Measurements from ENCODE around the gene TMC5. TPM values are rescaled to one million over a fixed set of nuclear protein-coding genes. Genes with fewer than 3 reads are reported as not detected.

Gene TMC5
- total RNA-seq, 3 donors from 2014 or later: 0.58 TPM; not detected in 2

DNA sequence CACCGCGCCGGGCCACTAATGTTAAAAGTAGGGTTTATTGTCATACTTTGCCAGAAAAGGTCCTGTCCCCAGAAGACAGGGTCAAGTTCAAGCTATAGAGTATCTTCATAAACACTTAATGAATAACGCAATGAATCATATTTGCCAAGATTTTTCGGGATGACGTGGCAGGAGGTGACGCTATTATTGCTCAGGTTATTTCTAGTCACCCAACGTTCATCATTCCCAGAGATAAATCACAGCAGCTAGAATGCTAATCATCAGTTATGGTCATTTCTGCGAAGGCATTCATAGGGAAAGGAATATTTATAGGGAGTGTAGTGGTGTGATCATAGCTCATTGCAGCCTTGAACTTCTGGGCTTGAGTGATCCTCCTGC is 2.0 kb downstream of the TMC5 start:
- DNase-seq (no peak), ATAC-seq (no peak)
- peaks cover 4% of the 10 kb centered on the region for H3K9me3 Mint-ChIP-seq
- no peaks in the 10 kb centered on the region for H3K4me1 Mint-ChIP-seq (ENCODE audit: low read depth)
- peaks cover 2% of the 10 kb centered on the region for H3K36me3 Mint-ChIP-seq (ENCODE audit: insufficient read depth)
- no peak overlapping the region for H3K4me3 Mint-ChIP-seq
- peaks cover 14% of the 10 kb centered on the region for H3K27me3 Mint-ChIP-seq (ENCODE audit: low read depth)

- no peak overlapping the region for H3K4me3 Mint-ChIP-seq
- H3K27me3 Mint-ChIP-seq (ENCODE audit: low read depth): peaks cover 4% of the 10 kb centered on the region
- ATAC-seq: no peak
- peaks cover 4% of the 10 kb centered on the region for H3K9me3 Mint-ChIP-seq
- H3K36me3 Mint-ChIP-seq (ENCODE audit: insufficient read depth): no peaks in the 10 kb centered on the region
- no peaks in the 10 kb centered on the region for H3K4me1 Mint-ChIP-seq (ENCODE audit: low read depth)
- DNase-seq: no peak
Measured at GRCh38 chr16:19424478-19424877, 6.8 kb downstream of the TMC5 start.

- Mint-ChIP-seq H3K27me3 (ENCODE audit: low read depth) (peaks cover 4% of the 10 kb centered on the region), H3K36me3 (ENCODE audit: insufficient read depth) (no peaks in the 10 kb centered on the region), H3K4me1 (ENCODE audit: low read depth) (no peaks in the 10 kb centered on the region), H3K4me3 (no peak overlapping the region), H3K9me3 (no peaks in the 10 kb centered on the region)
- no peak for ATAC-seq
- DNase-seq: no peak
Measured at GRCh38 chr16:19430345-19430744, 12.7 kb downstream of the TMC5 start.

- DNase-seq (no peak), ATAC-seq (no peak)
- Mint-ChIP-seq H3K9me3 (no peaks in the 10 kb centered on the region), H3K4me3 (no peak overlapping the region), H3K4me1 (ENCODE audit: low read depth) (no peaks in the 10 kb centered on the region), H3K36me3 (ENCODE audit: insufficient read depth) (no peaks in the 10 kb centered on the region), H3K27me3 (ENCODE audit: low read depth) (peaks cover 4% of the 10 kb centered on the region)
Measured at GRCh38 chr16:19431636-19432340, 14.1 kb downstream of the TMC5 start.

DNA sequence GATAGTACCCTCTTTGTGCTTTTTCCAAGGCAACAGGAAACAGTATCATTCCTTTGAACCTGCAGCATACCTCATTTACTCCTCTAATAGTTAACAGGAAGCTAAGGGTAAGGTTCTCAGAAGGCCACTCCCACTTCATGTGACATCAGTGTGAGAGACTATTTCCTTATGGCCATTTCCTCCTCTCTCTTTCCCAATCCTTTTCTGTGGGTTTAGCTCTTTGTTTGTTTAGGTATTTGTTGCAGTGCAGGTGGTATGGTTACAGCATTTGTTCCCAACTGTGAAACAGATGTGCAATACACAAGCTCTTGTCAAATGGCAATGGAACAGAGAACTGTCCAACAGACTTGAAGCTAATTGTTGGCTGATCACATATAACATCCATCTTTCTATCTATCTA is 14.7 kb downstream of the TMC5 start:
- no peak for DNase-seq
- Mint-ChIP-seq H3K36me3 (ENCODE audit: insufficient read depth) (no peaks in the 10 kb centered on the region), H3K4me3 (no peak overlapping the region), H3K4me1 (ENCODE audit: low read depth) (no peaks in the 10 kb centered on the region), H3K9me3 (no peaks in the 10 kb centered on the region), H3K27me3 (ENCODE audit: low read depth) (peaks cover 4% of the 10 kb centered on the region)
- no peak for ATAC-seq

DNA sequence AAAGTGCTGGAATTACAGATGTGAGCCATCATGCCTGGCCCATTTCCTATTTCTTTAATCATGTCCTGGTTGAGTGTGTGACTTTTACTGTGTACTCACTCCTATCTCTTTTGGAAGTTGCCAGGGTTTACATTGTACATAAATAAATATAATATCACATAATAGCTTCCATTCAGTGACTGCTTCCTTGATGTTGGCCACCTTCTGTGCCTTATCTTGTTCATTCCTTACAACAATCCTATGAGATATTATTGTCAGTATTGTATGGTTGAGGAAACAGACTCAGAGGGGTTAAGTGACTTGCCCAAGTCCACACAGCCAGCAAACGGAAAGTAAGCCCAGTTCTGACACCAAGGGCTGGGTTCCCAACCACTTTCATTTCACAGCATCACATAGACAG is 16.9 kb downstream of the TMC5 start:
- Mint-ChIP-seq H3K36me3 (ENCODE audit: insufficient read depth) (no peaks in the 10 kb centered on the region), H3K9me3 (no peaks in the 10 kb centered on the region), H3K4me3 (no peak overlapping the region), H3K4me1 (ENCODE audit: low read depth) (no peaks in the 10 kb centered on the region), H3K27me3 (ENCODE audit: low read depth) (no peaks in the 10 kb centered on the region)
- no peak for ATAC-seq
- no peak for DNase-seq

GRCh38 chr16:19436540-19436939 is 18.9 kb downstream of the TMC5 start:
- no peaks in the 10 kb centered on the region for H3K27me3 Mint-ChIP-seq (ENCODE audit: low read depth)
- no peaks in the 10 kb centered on the region for H3K36me3 Mint-ChIP-seq (ENCODE audit: insufficient read depth)
- H3K9me3 Mint-ChIP-seq: no peaks in the 10 kb centered on the region
- no peaks in the 10 kb centered on the region for H3K4me1 Mint-ChIP-seq (ENCODE audit: low read depth)
- no peak overlapping the region for H3K4me3 Mint-ChIP-seq
- DNase-seq (no peak), ATAC-seq (no peak)

- H3K4me3 Mint-ChIP-seq: no peak overlapping the region
- H3K4me1 Mint-ChIP-seq (ENCODE audit: low read depth): no peaks in the 10 kb centered on the region
- no peaks in the 10 kb centered on the region for H3K9me3 Mint-ChIP-seq
- ATAC-seq (peak in 1 of 2 donors; percentile 38), DNase-seq (no peak)
- no peaks in the 10 kb centered on the region for H3K36me3 Mint-ChIP-seq (ENCODE audit: insufficient read depth)
- H3K27me3 Mint-ChIP-seq (ENCODE audit: low read depth): no peaks in the 10 kb centered on the region
Measured at GRCh38 chr16:19437280-19437679, 19.6 kb downstream of the TMC5 start.

- DNase-seq (no peak), ATAC-seq (no peak)
- Mint-ChIP-seq H3K4me3 (no peak overlapping the region), H3K27me3 (ENCODE audit: low read depth) (peaks cover 4% of the 10 kb centered on the region), H3K36me3 (ENCODE audit: insufficient read depth) (no peaks in the 10 kb centered on the region), H3K4me1 (ENCODE audit: low read depth) (no peaks in the 10 kb centered on the region), H3K9me3 (peaks cover 4% of the 10 kb centered on the region)
Measured at GRCh38 chr16:19438739-19439138, 21.1 kb downstream of the TMC5 start.

- H3K4me1 Mint-ChIP-seq (ENCODE audit: low read depth): no peaks in the 10 kb centered on the region
- H3K27me3 Mint-ChIP-seq (ENCODE audit: low read depth): peaks cover 5% of the 10 kb centered on the region
- H3K36me3 Mint-ChIP-seq (ENCODE audit: insufficient read depth): no peaks in the 10 kb centered on the region
- no peak for DNase-seq
- no peak overlapping the region for H3K4me3 Mint-ChIP-seq
- no peak for ATAC-seq
- H3K9me3 Mint-ChIP-seq: peaks cover 5% of the 10 kb centered on the region
Measured at GRCh38 chr16:19439483-19439882, 21.8 kb downstream of the TMC5 start.

GRCh38 chr16:19443659-19444058 is 26.0 kb downstream of the TMC5 start:
- Mint-ChIP-seq H3K4me1 (ENCODE audit: low read depth) (no peaks in the 10 kb centered on the region), H3K9me3 (peaks cover 5% of the 10 kb centered on the region)

DNA sequence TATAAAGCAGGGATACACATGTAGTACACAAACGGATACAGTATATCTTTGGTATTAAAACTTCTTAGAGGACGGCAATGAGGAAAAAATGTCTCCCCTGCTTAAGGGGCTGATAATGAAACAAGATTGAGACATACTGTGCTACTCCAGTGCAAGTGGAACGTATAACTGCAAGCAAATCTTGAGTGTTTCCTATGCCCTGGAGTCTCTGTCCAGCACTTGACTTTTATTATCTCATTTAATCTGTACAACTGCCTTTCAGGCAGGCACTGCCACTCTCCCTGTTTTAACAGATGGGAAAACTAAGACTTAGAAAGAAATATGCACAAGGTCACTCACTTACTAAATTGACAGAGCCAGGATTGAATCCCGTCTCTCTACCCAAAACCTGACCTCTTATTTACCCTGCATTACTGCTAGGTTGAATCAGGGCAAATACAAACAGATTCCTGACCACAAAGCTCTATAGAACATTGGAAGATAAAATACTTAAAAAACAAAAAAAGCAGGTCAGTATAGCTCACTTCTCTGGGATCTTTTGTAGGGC is 28.7 kb downstream of the TMC5 start:
- H3K27me3 Mint-ChIP-seq (ENCODE audit: low read depth): peaks cover 10% of the 10 kb centered on the region
- no peak for DNase-seq
- H3K9me3 Mint-ChIP-seq: peaks cover 5% of the 10 kb centered on the region
- no peak for ATAC-seq
- H3K36me3 Mint-ChIP-seq (ENCODE audit: insufficient read depth): no peaks in the 10 kb centered on the region
- no peak overlapping the region for H3K4me3 Mint-ChIP-seq
- H3K4me1 Mint-ChIP-seq (ENCODE audit: low read depth): no peaks in the 10 kb centered on the region

More at GRCh38 chr16:19443659-19444058, 26.0 kb downstream of the TMC5 start:
- Mint-ChIP-seq H3K36me3 (ENCODE audit: insufficient read depth) (no peaks in the 10 kb centered on the region), H3K4me3 (no peak overlapping the region), H3K27me3 (ENCODE audit: low read depth) (peaks cover 10% of the 10 kb centered on the region)
- DNase-seq: no peak
- ATAC-seq: no peak

- H3K36me3 Mint-ChIP-seq (ENCODE audit: insufficient read depth): no peaks in the 10 kb centered on the region
- DNase-seq (no peak), ATAC-seq (no peak)
- H3K4me3 Mint-ChIP-seq: no peak overlapping the region
- peaks cover 5% of the 10 kb centered on the region for H3K9me3 Mint-ChIP-seq
- H3K4me1 Mint-ChIP-seq (ENCODE audit: low read depth): no peaks in the 10 kb centered on the region
- H3K27me3 Mint-ChIP-seq (ENCODE audit: low read depth): peaks cover 10% of the 10 kb centered on the region
Measured at GRCh38 chr16:19446886-19447285, 29.2 kb downstream of the TMC5 start.

- Mint-ChIP-seq H3K9me3 (no peaks in the 10 kb centered on the region), H3K27me3 (ENCODE audit: low read depth) (peaks cover 8% of the 10 kb centered on the region), H3K4me3 (no peak overlapping the region), H3K36me3 (ENCODE audit: insufficient read depth) (no peaks in the 10 kb centered on the region), H3K4me1 (ENCODE audit: low read depth) (no peaks in the 10 kb centered on the region)
- DNase-seq (no peak), ATAC-seq (no peak)
Measured at GRCh38 chr16:19450186-19450585, 32.5 kb downstream of the TMC5 start.

- H3K9me3 Mint-ChIP-seq: no peaks in the 10 kb centered on the region
- H3K27me3 Mint-ChIP-seq (ENCODE audit: low read depth): peaks cover 4% of the 10 kb centered on the region
- no peak for ATAC-seq
- no peak overlapping the region for H3K4me3 Mint-ChIP-seq
- H3K4me1 Mint-ChIP-seq (ENCODE audit: low read depth): no peaks in the 10 kb centered on the region
- H3K36me3 Mint-ChIP-seq (ENCODE audit: insufficient read depth): no peaks in the 10 kb centered on the region
- DNase-seq: no peak
Measured at GRCh38 chr16:19458722-19459379, 41.2 kb downstream of the TMC5 start.
